GM19043 (cell line): ENCODE results near the gene RAD51B.
"Not testable (repeated sequence)": the region's sequence is repeated elsewhere in the genome, so short reads cannot be mapped to it uniquely, and the experiment has no call there.

Experiments
- ATAC-seq: cut with Tn5 transposase; IDR thresholded peaks from one replicate; pipeline ENCODE4 v1.9.1; 2021; ENCODE audit warnings: low read depth; ENCODE audit not compliant: unreplicated experiment

RAD51B gene

DNA sequence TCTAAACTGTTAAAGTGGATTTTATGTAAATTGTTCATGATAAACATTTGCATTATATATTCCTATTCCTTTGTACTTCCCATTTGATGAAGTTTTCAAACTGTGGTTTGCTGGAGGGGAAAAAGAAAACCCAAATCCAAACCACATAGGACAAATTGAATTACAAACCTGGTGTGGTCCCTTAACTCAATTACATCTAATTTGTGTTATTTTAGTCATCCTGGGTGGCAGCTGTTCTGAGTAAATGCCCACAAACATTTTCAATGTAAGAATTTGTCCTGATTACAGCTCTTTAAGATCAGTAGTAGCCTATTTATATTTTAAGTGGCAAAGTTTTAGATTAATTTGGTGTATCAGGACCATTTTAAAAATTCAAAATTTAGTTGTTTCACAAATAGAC lies 153.9 kb downstream of the RAD51B start:
- no peak for ATAC-seq

GRCh38 chr14:67975470-67975869 lies 155.9 kb downstream of the RAD51B start:
- no peak for ATAC-seq

DNA sequence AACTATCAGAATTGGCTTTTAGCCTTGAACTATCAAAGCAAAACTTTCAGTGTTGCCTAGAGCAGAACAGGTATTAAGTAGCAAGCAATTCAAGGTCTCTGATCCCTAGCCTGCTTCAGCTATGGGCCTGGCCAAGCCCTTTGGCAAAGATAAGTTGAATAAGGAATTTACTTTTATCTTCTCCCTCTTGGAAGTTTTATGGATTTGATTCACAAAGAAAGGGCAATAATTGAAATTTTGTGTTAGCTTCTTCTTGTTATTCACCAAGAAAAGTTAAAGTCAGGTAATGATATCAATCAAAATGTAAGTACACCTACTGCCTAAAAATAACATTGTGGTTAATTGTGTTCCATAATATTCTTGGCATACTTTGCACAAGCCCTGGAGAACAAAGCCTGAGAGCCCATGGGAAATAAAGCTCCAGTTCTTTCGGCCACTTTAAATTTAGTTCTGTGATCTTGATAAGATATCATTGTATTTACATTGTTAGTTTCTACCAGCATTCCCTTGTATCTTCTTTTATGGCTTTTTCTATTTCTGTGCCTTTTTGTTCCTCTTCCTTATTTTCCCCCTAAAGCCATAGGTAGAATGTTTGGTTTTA lies 158.0 kb downstream of the RAD51B start:
- ATAC-seq = no peak

DNA sequence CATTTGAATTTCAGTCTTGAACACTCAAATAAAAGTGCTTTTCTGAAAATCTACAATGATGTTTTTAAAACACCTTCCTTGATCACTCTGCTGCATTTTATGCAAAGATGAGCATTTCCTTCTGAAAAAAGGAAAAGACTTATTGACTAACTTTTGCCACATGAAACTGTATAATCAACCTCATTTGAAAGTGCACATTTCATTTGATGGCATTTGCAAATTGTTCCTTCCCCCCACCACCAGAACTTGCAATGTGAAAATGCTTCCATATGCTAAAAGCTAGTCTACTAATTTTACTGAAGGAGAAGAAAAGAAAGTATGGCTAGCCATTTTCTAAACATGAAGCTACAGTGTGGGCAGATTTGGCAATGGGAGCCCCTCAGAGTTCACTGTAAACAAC lies 159.2 kb downstream of the RAD51B start:
- ATAC-seq = no peak

DNA sequence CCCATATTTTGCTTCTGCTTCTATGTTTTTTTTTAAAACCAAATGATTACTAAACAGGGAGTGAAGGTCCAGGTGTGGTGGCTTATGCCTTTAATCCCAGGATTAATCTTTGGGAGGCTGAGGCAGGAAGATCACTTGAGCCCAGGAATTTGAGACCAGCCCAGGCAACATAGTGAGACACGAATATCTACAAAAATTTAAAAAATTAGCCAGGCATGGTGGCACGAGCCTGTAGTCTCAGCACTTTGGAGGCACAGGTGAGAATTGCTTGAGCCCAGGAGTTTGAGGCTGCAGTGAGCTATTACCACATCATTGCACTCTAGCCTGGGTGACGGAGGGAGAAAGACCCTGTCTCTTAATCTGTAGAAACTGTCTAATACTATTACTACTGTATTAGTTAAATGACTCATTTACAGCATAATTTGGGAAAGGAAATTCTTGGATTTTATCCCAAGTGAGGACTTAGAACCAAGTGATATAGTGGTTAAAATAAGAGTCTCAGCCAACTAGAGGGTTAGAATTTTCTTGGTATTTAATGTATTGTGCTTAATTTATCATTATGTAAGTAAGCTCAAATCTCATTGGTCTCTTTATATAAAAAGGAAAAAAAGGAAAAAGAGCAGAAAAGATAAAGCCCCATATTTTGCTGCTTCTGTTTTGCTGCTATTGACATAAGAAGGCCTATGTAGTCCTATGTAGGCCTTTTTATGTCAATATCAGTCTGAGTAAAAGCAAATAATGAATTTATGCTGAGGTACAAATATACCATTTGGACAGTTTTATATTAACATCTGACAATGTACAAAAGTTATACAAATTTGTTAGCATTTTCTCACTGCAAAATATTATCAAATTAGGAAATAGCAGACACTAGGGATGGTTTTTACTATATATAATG lies 163.4 kb downstream of the RAD51B start:
- ATAC-seq = no peak

- no peak for ATAC-seq
These were observed 164.7 kb downstream of the RAD51B start for GRCh38 chr14:67984274-67984673.

DNA sequence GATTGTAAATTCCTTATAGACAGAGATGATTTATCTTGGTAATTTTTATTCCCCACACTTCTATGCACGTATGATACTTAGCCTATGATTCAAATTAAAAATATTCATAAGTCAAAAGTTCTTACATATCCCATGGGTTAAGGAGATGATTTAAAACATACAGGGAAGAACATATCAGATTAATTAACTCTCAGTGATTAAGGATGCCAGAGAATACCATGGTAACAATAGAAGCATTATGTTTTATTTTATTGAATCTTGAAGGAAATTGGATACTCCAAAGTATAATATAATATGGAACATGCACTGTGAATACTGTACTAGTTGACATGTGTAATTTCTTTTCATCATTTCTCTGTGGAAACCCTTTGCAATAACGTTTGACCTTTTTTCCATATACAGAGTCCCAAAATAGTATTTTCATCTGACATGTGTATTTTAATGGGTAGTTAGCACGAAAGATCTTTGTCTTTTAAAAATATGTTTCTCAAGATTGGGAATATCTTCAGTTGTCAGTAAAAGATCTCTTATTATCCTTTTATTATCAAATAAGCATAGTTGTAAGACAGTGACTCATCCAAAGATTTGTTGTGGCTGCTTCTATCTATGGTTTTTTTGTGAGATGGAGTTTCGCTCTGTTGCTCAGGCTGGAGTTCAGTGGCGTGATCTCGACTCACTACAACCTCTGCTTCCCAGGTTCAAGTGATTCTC lies 166.7 kb downstream of the RAD51B start:
- no peak for ATAC-seq

- ATAC-seq = no peak
These were observed 168.0 kb downstream of the RAD51B start for GRCh38 chr14:67987606-67988005.

GRCh38 chr14:67988210-67988609 lies 168.6 kb downstream of the RAD51B start:
- ATAC-seq = not testable (repeated sequence)

- ATAC-seq = no peak
These were observed 171.0 kb downstream of the RAD51B start for GRCh38 chr14:67990576-67990975.

DNA sequence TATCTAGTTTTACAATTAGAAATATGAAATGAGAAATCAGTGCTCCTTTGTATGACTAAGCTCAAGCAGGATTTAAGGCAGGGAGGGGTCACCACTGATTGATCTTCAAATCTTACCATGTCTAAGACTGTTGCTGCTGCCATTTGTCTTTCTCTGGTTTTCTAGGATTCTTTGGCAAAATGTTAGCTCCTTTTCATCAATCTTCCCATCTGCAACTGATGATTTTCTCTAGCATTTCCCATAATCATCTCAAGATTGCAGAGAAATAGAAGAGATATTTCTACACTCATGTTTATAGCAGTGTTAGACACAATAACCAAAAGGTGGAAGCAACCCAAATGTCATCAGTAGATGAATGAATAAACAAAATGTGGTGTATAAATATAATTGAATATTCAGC lies 175.0 kb downstream of the RAD51B start:
- no peak for ATAC-seq

DNA sequence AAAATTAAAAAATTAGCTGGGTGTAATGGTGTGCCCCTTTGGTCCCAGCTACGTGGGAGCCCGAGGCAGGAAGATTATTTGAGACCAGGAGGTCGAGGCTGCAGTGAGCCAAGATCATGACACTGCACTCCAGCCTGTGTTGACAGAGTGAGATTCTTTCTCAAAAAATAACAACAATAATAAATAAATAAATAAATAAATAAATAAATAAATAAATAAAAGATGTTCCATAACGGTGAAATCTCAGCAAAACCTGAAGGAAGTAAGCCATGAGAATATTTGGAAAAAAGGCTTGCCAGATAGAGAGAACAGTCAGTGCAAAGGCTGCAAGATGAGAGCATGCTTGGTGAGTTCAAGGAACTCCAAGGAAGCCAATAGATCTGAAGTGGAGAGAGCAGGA lies 176.7 kb downstream of the RAD51B start:
- ATAC-seq = no peak

DNA sequence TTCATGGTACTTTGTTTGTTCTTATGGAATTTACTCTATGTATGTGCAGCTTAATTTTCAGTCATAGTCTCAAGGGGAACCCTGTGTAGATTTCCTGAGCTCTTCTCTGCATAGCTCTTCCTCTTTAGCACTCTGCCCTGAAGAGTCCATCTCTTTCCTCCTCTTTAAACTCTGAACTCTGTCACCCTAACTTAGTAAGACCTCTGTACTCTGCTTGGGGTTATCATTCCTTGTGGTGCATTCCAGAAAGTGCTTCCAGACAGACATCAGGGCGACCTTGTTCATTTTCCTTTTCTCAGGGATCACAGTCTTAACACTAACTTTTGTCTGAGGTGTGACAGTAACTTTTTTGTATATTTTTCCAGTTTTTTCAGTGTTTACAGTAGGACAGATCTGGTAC lies 179.3 kb downstream of the RAD51B start:
- no peak for ATAC-seq

GRCh38 chr14:67999290-67999689 lies 179.7 kb downstream of the RAD51B start:
- no peak for ATAC-seq

DNA sequence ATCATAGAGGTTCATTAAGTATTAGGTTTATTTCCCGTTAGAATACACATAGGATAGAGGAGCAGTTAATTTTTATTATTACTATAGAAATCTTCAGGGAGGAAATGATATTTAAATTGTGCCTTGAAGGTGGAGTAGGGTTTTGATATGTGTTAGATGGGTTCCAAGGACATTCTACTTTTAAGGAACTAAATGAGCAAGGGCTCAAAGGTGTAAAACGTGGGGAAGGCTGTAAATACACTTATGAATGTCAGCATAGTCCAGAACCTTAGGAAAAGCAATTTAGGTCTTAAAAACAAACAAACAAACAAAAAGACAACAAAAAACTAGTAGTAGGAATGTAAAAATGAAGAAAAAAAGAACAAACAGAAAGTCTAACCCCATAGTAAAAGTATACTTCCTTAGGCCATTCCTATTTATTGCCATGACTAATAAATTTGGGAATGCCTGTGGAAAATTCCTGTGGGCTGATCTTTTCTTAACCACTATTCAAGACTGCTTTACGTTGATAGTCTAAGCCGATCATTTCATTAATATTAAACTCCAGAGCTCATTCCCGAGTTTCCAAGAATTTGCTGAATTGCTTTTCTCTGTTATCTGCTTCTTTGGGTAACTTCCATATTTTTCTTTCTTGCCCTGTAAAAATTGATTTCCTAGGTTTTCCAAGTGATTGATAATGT lies 180.3 kb downstream of the RAD51B start:
- ATAC-seq = no peak

GRCh38 chr14:68000511-68000910 lies 180.9 kb downstream of the RAD51B start:
- no peak for ATAC-seq

DNA sequence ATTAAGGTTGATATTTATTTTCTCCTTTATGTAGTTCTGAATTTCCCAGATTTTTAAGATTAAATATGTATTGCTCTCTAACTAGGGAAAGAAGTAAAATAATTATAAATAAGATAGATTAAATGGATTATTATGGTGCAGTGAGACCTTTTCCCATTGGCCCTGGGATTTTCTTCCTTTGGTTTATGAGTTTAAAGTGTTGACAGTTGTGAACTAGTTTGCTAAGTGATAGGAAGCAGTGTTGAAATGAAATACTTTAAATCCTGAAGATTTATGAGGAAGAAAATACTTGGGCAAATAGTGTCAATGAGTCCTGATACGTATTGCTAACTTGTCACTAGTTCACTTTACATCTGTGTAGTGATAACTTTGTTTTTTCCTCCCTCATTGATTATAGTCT lies 188.9 kb downstream of the RAD51B start:
- no peak for ATAC-seq

GRCh38 chr14:68011406-68012028 lies 191.9 kb downstream of the RAD51B start:
- no peak for ATAC-seq

DNA sequence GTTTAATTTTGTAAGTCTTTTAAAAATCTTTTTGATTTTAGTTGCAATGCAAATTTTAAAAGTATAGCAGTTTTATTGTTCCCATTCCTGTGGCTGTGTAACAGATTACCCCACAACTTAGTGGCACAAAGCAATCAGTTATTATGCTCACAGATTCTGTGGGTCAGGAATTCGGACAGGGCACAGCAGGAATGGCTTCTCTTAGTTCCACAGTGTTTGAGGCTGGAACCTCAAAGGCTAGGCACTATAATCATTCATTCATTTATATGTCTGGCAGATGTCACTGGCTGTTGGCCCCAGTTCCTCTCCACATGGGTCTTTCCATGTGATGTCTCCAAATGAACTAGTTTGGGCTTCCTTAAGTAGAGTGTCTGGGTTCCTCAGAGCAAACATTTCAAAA lies 193.3 kb downstream of the RAD51B start:
- ATAC-seq = no peak

GRCh38 chr14:68013326-68013725 lies 193.7 kb downstream of the RAD51B start:
- ATAC-seq = no peak

GRCh38 chr14:68014771-68015170 lies 195.2 kb downstream of the RAD51B start:
- no peak for ATAC-seq
